A673 (cell line): ENCODE data around the gene TPK1.

Experiments used
- EZH2 ChIP-seq: fragments of 200-600 bp; sonication (generic); IDR thresholded peaks from 2 replicates; pipeline ENCODE4 v1.6.1; 2017; ENCODE audit warnings: borderline replicate concordance, low read depth, mild to moderate bottlenecking, mixed read lengths, antibody characterized with exemption, low read length; ENCODE audit not compliant: poor library complexity, severe bottlenecking
- TF ChIP-seq, protein P1 (sequence below): fragments of 300-800, 200-600 bp; sonication (generic); conservative IDR thresholded peaks from 2 replicates; pipeline ENCODE4 v1.5.1; 2017; ENCODE audit warnings: low read depth, mild to moderate bottlenecking, antibody characterized with exemption, low read length, moderate library complexity, mixed read lengths

DNA sequence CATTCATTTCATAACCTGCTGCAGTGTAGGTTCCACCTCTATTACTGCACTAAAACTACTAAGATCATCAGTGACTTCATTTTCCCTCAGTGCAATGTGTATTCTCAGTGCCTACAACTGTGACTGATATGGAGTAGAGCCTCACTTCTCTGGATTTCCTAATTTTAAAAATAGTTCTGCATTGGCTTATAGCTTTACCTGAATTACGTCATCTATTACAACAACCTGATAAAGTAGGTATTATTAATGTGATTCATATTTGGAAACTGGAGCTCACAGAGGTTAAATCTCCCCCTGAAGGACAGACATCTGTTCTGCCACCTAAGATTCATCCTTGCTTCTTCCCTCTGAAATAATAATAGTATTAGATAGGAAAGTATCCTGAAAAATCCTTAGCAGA is 361.5 kb downstream of the TPK1 start:
- TF ChIP-seq, protein P1, sequence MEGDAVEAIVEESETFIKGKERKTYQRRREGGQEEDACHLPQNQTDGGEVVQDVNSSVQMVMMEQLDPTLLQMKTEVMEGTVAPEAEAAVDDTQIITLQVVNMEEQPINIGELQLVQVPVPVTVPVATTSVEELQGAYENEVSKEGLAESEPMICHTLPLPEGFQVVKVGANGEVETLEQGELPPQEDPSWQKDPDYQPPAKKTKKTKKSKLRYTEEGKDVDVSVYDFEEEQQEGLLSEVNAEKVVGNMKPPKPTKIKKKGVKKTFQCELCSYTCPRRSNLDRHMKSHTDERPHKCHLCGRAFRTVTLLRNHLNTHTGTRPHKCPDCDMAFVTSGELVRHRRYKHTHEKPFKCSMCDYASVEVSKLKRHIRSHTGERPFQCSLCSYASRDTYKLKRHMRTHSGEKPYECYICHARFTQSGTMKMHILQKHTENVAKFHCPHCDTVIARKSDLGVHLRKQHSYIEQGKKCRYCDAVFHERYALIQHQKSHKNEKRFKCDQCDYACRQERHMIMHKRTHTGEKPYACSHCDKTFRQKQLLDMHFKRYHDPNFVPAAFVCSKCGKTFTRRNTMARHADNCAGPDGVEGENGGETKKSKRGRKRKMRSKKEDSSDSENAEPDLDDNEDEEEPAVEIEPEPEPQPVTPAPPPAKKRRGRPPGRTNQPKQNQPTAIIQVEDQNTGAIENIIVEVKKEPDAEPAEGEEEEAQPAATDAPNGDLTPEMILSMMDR = no peak
- no peak for TF ChIP-seq EZH2
